Astrocyte (in vitro differentiated cells and primary cell): Measurements from ENCODE around the gene PLEKHA8.

Experiments used
- EZH2 ChIP-seq: IDR thresholded peaks from 2 replicates; pipeline ENCODE4 v1.6.1; 2012; ENCODE audit warnings: mild to moderate bottlenecking, low read length, inconsistent platforms; ENCODE audit not compliant: insufficient read depth
- TF ChIP-seq, protein P1 (sequence below): IDR thresholded peaks from 2 replicates; pipeline ENCODE4 v1.5.1; 2011; ENCODE audit warnings: low read depth, mild to moderate bottlenecking, inconsistent platforms, low read length, moderate library complexity; ENCODE audit not compliant: insufficient read depth

GRCh38 chr7:30117896-30118295 is 89.7 kb downstream of the PLEKHA8 start:
- TF ChIP-seq, protein P1, sequence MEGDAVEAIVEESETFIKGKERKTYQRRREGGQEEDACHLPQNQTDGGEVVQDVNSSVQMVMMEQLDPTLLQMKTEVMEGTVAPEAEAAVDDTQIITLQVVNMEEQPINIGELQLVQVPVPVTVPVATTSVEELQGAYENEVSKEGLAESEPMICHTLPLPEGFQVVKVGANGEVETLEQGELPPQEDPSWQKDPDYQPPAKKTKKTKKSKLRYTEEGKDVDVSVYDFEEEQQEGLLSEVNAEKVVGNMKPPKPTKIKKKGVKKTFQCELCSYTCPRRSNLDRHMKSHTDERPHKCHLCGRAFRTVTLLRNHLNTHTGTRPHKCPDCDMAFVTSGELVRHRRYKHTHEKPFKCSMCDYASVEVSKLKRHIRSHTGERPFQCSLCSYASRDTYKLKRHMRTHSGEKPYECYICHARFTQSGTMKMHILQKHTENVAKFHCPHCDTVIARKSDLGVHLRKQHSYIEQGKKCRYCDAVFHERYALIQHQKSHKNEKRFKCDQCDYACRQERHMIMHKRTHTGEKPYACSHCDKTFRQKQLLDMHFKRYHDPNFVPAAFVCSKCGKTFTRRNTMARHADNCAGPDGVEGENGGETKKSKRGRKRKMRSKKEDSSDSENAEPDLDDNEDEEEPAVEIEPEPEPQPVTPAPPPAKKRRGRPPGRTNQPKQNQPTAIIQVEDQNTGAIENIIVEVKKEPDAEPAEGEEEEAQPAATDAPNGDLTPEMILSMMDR, result no peak
- TF ChIP-seq EZH2, result no peak
